ENCODE data around the gene PAXX.
"Not testable (repeated sequence)": the region's sequence is repeated elsewhere in the genome, so short reads cannot be mapped to it uniquely, and the experiment has no call there.

Gene PAXX

GRCh38 chr9:136983167-136983566 is 9.1 kb upstream of the PAXX start:
- FAIRE-seq: no peak

GRCh38 chr9:136983656-136984314 is 8.4 kb upstream of the PAXX start:
- no peak for FAIRE-seq

DNA sequence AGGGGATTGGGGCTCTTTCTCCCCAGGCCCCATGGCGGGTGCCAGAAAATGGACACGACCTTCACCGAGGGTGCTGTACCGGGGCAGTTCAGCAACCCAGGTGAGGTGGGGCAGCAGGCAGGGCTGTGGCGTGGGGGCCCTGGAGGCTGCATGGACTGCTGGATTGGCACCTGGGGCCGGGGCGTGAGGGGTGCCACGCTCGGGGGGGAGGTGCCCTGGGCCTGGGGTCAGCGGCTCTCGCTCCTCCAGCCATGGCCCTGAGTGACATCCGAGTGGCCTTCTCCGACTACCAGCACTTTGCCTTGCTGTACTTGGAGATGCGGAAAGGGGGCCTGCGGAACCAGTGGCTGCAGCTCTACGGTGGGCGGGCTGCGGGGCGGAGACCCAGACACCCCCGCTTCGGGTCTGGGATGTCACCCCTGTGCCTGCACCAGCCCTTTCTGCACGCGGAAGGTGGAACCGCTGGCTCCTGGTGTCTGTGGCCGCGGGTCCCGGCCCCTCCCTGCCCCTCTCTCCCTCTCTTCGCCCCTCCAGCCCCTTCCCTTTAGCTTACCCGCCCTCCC is 7.7 kb upstream of the PAXX start:
- no peak for FAIRE-seq

- FAIRE-seq: no peak
Measured at GRCh38 chr9:136985027-136985602, 7.1 kb upstream of the PAXX start.

GRCh38 chr9:136985853-136986252 is 6.4 kb upstream of the PAXX start:
- FAIRE-seq: no peak

DNA sequence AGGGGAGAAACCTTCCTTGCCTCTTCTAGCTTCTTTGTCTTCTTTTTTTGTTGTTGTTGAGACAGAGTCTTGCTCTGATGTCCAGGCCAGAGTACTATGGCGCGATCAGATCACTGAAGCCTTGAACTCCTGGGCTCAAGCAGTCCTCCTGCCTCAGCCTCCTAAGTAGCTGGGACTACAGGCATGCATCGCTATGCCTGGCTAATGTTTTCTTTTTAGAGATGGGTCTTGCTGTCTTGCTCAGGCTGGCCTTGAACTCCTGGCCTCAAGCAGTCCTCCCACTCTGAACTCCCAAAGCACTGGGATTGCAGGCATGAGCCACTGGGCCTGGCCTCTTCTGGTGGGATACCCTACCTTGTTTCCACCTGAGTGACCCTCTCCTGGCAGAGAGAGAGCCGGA is 3.4 kb upstream of the PAXX start:
- FAIRE-seq: no peak

DNA sequence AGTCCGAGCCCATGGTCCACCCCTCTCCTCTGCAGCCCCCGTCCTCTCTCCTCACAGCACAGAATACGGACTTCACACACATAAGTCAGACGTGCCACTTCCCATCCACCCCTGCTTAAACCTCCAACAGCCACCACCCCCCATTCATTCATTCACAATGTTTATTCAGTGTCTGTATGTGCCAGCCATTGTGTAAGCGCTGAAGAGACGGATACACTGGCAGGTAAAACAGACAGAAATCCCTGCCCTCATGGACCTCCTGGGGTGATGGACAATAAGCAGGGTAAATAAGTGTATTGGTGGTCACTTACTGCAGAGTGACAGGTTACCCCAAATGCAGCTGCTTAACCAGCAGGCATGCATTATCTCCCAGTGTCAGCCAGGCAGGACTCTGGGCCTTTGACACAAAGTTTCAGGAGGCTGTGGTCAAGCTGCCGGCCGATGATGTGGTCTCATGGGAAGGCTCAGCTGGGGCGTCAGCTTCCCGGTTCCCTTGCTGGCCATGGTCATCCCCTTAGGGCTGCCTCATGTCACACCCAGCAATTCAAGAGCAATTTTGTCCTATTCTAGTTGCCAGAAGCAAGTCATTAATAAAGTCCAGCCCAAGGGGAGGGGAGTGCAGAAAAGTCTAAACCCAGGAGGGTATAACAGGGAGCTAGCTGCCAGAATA is 1.8 kb upstream of the PAXX start:
- no peak for FAIRE-seq

DNA sequence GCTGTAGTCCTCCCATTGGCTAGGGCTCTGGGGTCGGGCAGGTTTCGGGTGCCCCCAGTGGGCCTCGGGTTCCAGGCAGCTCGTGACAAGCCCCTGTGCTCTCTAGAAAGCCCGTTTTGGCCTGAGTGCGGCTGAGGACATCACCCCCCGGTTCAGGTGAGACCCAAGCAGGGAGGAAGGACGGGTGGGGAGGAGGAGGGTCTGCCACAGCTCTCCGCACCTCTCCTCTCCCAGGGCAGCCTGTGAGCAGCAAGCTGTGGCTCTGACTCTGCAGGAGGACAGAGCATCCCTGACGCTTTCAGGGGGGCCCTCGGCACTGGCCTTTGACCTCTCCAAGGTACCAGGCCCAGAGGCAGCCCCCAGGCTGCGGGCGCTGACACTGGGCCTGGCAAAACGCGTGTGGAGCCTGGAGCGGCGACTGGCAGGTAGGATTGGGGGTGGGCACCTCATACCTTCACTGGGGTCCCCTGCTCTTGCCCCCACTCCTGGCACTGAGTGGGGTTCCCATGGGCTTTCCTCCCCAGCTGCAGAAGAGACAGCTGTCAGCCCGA is 672 bp downstream of the PAXX start:
- no peak for FAIRE-seq

GRCh38 chr9:136994180-136994887 is 2.1 kb downstream of the PAXX start:
- FAIRE-seq: no peak

- FAIRE-seq: no peak
Measured at GRCh38 chr9:136994888-136995230, 2.6 kb downstream of the PAXX start.

DNA sequence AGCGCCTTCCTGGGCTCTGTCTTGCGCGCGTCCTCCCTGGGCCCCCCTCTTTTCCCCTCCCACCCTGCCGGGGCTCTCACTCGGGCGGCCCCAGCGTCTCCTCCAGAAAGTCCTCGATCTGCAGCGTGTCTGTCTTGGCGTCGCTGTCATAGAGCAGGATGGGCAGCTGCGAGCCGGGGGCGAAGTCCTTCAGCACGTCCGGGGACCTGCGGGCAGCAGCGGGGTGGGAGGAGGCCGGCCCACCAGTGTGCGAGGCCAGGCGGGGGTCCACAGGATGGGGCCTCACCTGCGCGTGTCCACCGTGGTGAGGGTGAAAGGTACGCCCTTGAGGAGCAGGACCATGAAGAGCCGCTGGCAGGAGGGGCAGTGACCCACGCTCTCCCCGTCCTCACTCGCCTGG is 3.1 kb downstream of the PAXX start:
- no peak for FAIRE-seq

GRCh38 chr9:136995772-136996311 is 3.6 kb downstream of the PAXX start:
- FAIRE-seq: no peak

GRCh38 chr9:136996361-136997292 is 4.4 kb downstream of the PAXX start, which contains the start of gene CLIC3:
Gene CLIC3, minus strand, starts transcription at chr9:136996568. Its CDS starts 25 bp downstream, at chr9:136996543.
- no peak for FAIRE-seq

DNA sequence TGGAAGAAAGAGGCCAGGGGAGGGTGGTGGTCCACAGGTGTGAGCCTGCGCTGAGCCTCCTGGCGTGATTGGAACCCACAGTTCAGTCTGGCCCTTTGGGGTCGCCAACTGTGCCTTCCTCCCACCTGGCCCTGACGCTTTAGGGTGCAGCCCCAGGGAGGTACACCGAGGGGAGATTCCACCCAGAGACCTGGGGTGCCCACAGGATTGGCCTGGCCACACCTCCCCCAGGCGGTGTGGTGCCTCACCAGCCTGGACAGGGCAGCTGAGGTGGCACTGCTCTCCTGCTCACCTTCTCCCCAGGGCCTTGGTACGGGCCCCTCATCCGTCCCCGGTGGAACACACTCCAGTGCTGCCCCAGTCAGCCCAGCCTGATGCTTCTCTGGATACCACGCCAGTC is 5.1 kb downstream of the PAXX start:
- FAIRE-seq: no peak

DNA sequence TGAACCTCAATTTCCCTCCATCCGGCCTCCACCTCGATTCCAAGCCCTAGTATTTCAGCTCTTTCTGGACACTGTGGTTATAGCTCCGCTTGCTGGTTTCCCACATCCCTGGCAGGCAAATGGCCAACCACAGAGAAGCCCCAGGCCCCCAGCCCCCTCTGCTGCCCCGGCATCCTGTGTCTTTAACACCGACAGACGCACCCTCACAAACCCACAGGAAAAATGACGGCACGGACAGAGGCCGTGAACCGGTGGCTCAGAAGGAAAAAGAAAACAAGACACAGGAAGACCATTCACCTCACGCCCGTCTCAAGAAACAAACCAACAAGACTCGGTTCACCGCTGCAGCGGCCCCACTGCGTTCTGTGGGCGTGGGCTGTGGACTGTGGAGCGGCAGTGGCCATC is 5.6 kb downstream of the PAXX start:
- no peak for FAIRE-seq

DNA sequence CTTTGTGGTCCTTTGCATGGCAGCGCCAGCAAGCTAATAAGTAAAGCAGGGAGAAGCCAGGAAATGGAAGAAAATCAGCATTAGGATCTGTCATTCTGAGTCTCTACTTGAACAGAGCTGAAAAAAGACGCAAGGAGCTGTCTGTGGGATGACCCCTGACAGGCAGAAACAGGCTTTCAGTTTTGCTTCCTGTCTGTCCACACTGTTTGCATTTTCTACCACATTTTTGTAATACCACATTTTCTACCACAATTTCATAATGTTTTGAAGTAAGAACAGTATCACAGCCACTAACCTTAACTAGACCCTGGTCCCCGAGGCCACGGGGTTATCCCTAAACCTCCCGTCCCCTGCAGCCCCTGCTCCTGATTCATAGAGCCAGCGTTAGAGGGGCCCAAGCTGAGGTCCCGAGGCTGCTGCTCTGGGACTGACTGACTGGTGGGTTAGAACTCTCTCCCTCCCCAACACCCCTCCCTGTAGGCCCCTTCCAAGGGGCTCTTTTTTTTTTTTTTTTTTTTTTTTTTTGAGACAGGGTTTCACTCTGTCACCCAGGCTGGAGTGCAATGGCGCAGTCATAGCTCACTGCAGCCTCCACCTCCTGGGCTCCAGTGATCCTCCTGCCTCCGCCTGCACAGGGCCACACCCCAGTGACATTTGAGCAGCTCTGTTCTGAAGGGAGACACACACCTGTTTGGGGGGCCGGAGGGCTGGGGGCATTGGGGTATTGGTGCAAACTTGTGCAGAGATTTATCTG is 8.1 kb downstream of the PAXX start:
- no peak for FAIRE-seq

GRCh38 chr9:137001857-137002645 is 9.8 kb downstream of the PAXX start:
- FAIRE-seq: no peak

DNA sequence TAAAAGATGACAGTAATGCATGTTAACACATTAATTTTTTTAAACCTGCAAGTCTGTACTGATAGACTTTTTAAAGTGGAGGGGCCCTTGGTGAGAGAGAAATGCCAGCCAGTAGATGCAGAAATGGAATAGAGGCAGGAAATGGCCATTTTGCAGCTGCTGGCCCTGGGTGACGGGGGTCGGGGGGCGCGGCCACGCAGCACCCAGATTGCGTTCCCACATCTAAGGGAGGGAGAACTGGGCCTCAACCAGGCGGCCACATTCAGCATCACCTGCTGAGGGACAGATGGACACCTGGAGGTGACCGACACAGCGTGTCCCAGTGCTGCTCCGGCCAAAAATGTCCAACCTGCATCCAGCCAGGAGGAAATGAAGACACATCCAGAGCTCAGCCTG is 10.4 kb downstream of the PAXX start:
- FAIRE-seq: no peak

DNA sequence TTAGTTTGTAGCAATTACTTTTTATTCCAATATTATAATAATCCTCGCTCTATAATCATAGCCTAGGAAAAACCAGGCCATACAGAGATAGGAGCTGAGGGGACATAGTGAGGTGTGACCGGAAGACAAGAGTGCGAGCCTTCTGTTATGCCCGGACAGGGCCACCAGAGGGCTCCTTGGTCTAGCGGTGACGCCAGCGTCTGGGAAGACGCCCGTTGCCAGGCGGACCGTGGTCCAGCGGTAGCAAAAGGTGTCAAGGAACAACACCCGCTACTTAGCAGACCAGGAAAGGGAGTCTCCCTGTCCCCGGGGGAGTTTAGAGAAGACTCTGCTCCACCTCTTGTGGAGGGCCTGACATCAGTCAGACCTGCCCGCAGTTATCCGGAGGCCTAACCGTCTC is 12.1 kb downstream of the PAXX start:
- not testable (repeated sequence) for FAIRE-seq
